BJ (cell line): ENCODE measurements around the gene SSBP2. TPM values are rescaled to one million over a fixed set of nuclear protein-coding genes. Genes with fewer than 3 reads are reported as not detected.

Experiments used
- CTCF ChIA-PET: fragments of 350-600 bp; formaldehyde crosslinking; extraction: SDS; loops from one replicate; lab custom pipeline; 2021; ENCODE audit warnings: antibody characterized with exemption, inconsistent platforms; lab: Yijun Ruan, JAX
- POLR2A ChIA-PET: fragments of 300-600 bp; sonication (Branson Sonifier 250); formaldehyde crosslinking; extraction: SDS; loops from one replicate; lab custom pipeline; 2021; ENCODE audit warnings: antibody characterized with exemption; lab: Charles Lee
- DNase-seq: peaks from one replicate; pipeline ENCODE4 v3.0.0-alpha.2; 2011; ENCODE audit warnings: low read depth
- H3K27me3 ChIP-seq: 2 replicates; pipeline ENCODE4 v1.6.0; 2011; ENCODE audit warnings: low read length; ENCODE audit not compliant: control insufficient read depth, insufficient read depth
- H3K36me3 ChIP-seq: 2 replicates; pipeline ENCODE4 v1.5.1; 2011; ENCODE audit warnings: low read length; ENCODE audit not compliant: control insufficient read depth, insufficient read depth
- H3K4me3 ChIP-seq: 2 replicates; pipeline ENCODE4 v1.5.1; 2011; ENCODE audit warnings: low read depth, mild to moderate bottlenecking, control low read depth, low read length
- CTCF ChIP-seq: IDR thresholded peaks from 2 replicates; pipeline ENCODE4 v1.5.1; 2011; ENCODE audit warnings: low read depth, mild to moderate bottlenecking, control low read depth, inconsistent platforms, low read length, moderate library complexity; ENCODE audit not compliant: insufficient read depth
- polyA minus RNA-seq: library from RNA; depleted of rRNA, polyadenylated mRNA; stranded (reverse); fragments of >200 nt; gene quantifications from 2 replicates; pipeline ENCODE4 v1.2.3, GENCODE V29; 2011; rRNA and poly(A)+ RNA removed
- polyA plus RNA-seq: library from polyadenylated mRNA; depleted of rRNA; stranded (reverse); fragments of >200 nt; gene quantifications from 2 replicates; pipeline ENCODE4 v1.2.3, GENCODE V29; 2011; rRNA removed

SSBP2 gene
- polyA plus RNA-seq (68.8 and 69.2 TPM in 2 replicates), polyA minus RNA-seq (38.5 and 56.3 TPM in 2 replicates)

DNA sequence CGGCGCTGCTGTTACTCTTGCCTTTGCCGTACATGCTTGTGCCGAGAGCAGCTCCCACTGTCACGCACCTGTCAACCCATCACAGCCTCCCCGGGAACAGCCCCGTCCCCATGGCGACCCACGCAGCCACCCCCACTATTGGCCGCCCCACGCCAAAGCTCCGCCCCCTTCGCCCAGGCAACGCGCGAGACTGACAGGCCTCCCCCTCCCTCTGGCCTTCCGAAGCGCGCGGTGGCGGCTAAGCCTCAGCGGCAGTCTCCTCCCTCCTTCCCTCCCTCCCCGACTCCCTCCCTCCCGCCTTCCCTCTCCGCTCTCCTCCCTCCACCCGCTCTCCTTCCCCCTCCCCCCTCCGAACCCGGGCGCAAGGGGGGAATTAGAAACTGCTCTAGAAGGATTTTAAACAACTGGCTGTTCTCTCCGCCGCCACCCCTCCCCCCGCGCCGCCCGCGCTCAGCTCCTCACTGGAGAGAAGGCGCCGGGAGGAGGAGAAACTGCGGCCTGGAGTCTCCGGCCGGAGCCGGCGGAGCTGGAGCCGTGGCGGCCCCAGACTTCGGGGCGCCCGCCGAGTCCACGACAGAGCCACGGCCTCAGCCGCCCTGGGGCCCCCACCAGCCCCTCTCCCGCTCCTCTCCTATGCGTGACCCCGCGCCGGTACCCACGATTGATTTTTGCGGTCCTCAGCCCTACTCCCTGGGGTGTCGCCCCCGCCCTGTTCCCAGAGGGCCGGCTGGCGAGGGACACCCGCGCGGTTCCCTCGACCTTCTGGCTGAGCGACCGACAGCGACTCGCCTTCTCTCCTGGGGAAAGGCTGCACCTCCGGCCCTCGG lies at the start of gene SSBP2:
TSS of gene SSBP2 (minus strand) at position 89 of the 827 bp plus-strand sequence. CDS start at position 34, 55 bp downstream.
- Histone ChIP-seq H3K36me3 (no peaks in the 10 kb centered on the region), H3K4me3 (peak within 1 kb of the TSS; percentile 71), H3K27me3 (no peaks in the 10 kb centered on the region)
- DNase-seq = peak; percentile 89
- POLR2A ChIA-PET = interaction anchor here (0.5 to 2.4 kb wide), 4 partner anchors 74 to 520 kb away, joined by 3 to 26 read pairs (median 3); no protein-coding TSS in a partner anchor
- CTCF ChIA-PET = interaction anchor here (0.6 to 3.6 kb wide), 11 partner anchors 36 to 414 kb away, joined by 3 to 20 read pairs (median 3); no protein-coding TSS in a partner anchor
- no peak for TF ChIP-seq CTCF

DNA sequence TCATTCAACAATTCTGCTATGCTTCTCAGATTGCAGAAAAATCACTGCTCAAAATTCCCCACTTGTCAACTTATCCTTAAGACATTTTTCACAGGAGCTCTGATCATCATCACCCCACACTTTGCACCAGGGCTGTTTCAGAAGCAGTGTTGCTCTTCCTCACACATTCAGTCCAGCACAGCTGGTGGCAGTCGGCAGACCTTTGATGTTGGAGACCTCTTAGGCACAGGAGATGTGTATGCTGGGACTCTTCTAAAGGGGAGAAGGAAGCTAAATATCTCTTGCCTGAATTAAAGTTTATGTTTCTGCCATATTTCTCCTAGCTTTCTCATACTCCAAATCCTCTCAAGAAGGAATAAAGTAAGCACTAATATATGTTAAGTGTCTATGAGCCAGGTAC lies 44.8 kb upstream of the SSBP2 start:
- no peak for TF ChIP-seq CTCF
- ChIA-PET POLR2A (no interaction called here), CTCF (no interaction called here)
- Histone ChIP-seq H3K36me3 (no peaks in the 10 kb centered on the region), H3K27me3 (no peaks in the 10 kb centered on the region), H3K4me3 (no peak overlapping the region)
- DNase-seq = no peak

DNA sequence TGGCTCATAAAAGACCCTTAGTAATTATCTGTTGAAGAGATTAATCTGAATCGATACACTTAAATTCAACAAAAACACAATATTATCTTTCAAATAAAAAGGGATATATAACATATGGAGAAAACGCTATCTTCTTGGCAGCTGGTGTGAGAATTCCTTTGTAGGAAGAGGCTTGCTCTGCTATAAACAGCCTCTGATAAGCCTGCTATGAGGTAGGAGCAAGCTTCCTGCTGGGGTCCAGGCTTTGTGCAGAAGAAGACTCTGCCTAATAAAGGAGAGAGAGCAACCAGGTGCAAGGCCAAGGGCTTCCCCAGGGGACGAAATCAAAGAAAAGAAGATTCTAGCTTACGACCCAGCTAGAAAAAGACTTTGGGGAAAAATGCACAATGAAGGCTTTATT lies 43.3 kb upstream of the SSBP2 start:
- Histone ChIP-seq H3K4me3 (no peak overlapping the region), H3K27me3 (no peaks in the 10 kb centered on the region), H3K36me3 (no peaks in the 10 kb centered on the region)
- no peak for DNase-seq
- ChIA-PET CTCF (interaction anchor here (0.7 to 0.9 kb wide), 3 partner anchors 15 to 368 kb away, joined by 3 to 4 read pairs (median 3); no protein-coding TSS in a partner anchor), POLR2A (no interaction called here)
- no peak for TF ChIP-seq CTCF

DNA sequence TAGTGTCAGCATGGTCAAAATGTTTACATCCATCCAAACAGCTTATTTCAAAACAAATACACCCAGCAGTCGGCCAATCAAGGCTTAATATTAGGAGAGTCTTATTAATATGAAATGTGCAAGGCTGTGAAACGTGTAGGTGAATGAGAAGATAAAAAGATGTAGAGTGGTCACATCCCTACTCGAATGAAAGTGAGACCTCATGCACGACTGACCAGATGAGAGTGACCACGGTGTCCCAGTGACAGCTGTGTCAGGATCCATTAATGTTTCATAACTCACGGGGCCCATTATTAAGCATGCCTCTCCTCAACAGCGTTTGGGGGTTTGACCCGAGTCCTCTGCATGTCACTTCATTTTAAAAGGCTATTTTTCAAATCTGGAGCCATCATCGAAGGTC lies 39.4 kb upstream of the SSBP2 start:
- CTCF ChIA-PET = no interaction called here
- POLR2A ChIA-PET = no interaction called here

More for the DNA sequence above, 39.4 kb upstream of the SSBP2 start:
- no peaks in the 10 kb centered on the region for H3K36me3 ChIP-seq
- no peak for DNase-seq
- H3K27me3 ChIP-seq = no peaks in the 10 kb centered on the region
- TF ChIP-seq CTCF = no peak
- no peak overlapping the region for H3K4me3 ChIP-seq
